GM08714 (cell line): ENCODE measurements around the gene ZBTB25.
"Not testable (repeated sequence)": the region's sequence is repeated elsewhere in the genome, so short reads cannot be mapped to it uniquely, and the experiment has no call there.

Source experiments
- H3K4me3 ChIP-seq: fragments of 200-500 bp; sonication (Bioruptor generic); 2 replicates; pipeline ENCODE4 v1.5.1; 2014; ENCODE audit warnings: mild to moderate bottlenecking, low read length, inconsistent platforms
- ZNF274 ChIP-seq: IDR thresholded peaks from 2 replicates; pipeline ENCODE4 v1.6.1; 2012; ENCODE audit warnings: mild to moderate bottlenecking, low read depth, low read length

ZBTB25 gene

GRCh38 chr14:64536488-64537245, 33.0 kb upstream of the ZBTB25 start:
- H3K4me3 ChIP-seq, result no peak overlapping the region
- TF ChIP-seq ZNF274, result no peak

DNA sequence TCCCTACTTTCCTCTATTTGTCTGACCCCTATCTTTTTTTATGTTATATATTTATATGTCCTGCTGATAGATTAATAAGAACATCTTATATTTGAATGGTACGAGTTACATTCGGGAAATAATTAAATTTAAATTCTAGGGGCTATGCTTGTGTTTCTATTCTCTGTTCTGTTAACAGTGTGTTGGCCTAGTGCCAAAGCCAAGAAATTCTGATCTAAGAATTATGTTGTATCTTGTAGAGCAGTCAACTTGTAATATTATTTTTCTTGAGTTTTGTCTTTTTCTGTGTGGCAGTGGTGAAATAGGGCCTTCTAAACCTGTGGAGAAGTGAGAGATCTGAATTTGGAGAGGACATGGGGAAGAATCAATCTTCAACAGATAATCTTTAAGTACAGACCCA, 27.9 kb upstream of the ZBTB25 start:
- no peak overlapping the region for H3K4me3 ChIP-seq
- TF ChIP-seq ZNF274, result no peak

DNA sequence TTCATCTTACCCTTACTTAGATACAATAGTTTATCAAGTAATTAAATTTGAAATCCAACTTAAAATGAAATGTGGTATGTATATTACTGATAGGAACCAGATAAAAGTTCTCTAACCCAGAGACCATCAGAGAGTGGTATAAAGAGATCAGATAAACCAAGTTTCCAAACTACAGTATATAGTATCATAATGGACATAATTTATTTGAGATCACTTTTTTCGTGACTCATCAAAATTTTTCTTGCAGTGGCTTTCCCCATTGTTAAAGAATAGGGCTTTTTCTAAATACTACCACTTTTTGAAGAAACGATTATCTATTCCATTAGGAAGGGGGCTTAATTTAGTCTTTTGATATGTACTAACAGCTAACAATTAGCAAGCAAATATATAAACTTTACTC, 21.7 kb upstream of the ZBTB25 start:
- H3K4me3 ChIP-seq, result no peak overlapping the region
- TF ChIP-seq ZNF274, result no peak

- TF ChIP-seq ZNF274, result no peak
- no peak overlapping the region for H3K4me3 ChIP-seq
Measured at GRCh38 chr14:64522591-64523355, 19.1 kb upstream of the ZBTB25 start.

DNA sequence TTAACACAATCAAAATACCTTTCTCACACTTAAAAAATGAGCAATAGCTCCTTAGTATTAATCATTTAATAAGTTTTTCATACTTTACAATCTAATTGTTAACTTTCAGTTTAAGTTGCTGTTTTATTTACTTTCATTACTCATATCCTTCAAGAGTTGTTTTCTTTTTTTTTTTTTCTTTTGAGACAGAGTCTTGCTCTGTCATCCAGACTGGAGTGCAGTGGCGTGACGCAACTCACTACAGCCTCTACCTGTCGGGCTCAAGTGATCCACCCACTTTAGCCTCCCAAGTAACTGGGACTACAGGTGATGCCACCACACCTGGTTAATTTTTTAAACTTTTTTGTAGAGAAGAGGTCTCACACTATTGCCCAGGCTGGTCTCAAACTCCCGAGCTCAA, 17.1 kb upstream of the ZBTB25 start:
- TF ChIP-seq ZNF274, result no peak
- H3K4me3 ChIP-seq, result no peak overlapping the region

GRCh38 chr14:64518229-64518628, 14.6 kb upstream of the ZBTB25 start:
- no peak for TF ChIP-seq ZNF274

GRCh38 chr14:64517667-64518066, 14.0 kb upstream of the ZBTB25 start:
- H3K4me3 ChIP-seq, result not testable (repeated sequence)

More at GRCh38 chr14:64518229-64518628, 14.6 kb upstream of the ZBTB25 start:
- no peak overlapping the region for H3K4me3 ChIP-seq

- TF ChIP-seq ZNF274, result no peak
Measured at GRCh38 chr14:64516969-64517368, 13.3 kb upstream of the ZBTB25 start.

DNA sequence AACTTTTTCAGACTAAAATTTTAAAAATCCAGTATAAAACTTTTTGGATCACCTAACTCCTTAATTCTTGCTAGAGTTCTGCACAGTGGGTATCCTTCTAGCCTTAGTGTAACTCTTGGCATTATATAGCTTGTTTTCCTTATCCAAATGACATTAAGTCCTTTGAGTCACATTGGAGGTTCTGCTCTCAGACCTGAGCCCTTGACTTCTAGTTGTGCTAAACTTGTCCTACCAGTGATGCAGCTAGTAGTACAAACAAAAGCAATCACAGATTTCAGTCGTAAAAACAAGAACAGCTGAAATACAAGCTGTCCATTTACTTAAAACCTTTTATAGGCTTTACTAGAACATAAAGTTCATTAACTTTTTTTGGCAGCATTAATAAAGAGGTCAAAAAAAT, 11.4 kb upstream of the ZBTB25 start:
- TF ChIP-seq ZNF274, result no peak
- no peak overlapping the region for H3K4me3 ChIP-seq

More at GRCh38 chr14:64516969-64517368, 13.3 kb upstream of the ZBTB25 start:
- no peak overlapping the region for H3K4me3 ChIP-seq

- no peak overlapping the region for H3K4me3 ChIP-seq
- TF ChIP-seq ZNF274, result no peak
Measured at GRCh38 chr14:64513271-64513670, 9.6 kb upstream of the ZBTB25 start.

- no peak overlapping the region for H3K4me3 ChIP-seq
- TF ChIP-seq ZNF274, result no peak
Measured at GRCh38 chr14:64510825-64511671, 7.4 kb upstream of the ZBTB25 start.

DNA sequence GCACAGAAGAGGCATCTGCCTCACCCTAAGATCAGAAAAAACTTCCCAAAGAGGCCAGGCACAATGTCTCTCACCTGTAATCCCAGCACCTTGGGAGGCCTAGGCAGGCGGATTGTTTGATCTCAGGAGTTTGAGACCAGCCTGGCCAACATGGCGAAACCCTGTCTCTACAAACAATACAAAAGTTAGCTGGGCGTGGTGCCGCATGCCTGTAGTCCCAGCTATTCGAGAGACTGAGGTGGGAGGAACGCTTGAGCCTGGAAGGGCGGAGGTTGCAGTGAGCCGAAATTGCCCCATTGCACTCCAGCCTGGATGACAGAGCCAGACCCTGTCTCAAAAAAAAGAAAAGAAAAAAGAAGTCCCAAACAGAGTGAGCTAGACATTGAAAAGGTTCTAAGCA, 5.4 kb upstream of the ZBTB25 start:
- no peak overlapping the region for H3K4me3 ChIP-seq
- no peak for TF ChIP-seq ZNF274

DNA sequence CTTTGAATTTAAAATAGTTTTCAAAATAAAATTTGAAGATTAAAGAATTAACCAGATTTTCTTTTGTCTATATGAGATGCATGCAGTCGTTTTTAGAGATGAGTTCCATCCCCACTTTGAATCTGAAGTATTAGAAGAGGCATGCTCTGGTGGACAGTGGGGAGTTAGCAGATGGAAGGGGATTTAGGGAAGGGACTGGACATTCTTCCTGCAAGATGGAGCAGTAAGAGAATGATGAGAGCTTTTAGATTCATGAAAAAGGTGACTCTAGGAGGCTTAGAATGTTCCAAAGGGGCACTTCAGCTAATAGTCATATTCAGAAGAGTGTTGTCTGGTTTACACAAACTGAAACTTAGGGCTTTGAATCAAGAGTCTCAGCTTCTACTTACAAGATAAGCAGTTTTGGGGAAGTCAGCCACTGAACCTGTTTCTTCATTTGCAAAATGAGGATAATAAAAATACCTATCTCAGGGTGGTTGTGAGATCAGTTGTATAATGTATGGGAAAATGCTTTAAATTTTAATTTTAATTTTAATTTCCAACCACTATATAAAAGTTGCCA, 4.7 kb upstream of the ZBTB25 start:
- TF ChIP-seq ZNF274, result no peak
- peak overlapping the region; percentile 57 for H3K4me3 ChIP-seq
